Panc1 (cell line): ENCODE results near the gene LY6G6F. TPM values are rescaled to one million over a fixed set of nuclear protein-coding genes. Genes with fewer than 3 reads are reported as not detected.

Experiments used
- ATAC-seq: fragments of 200-7000 bp; cut with Tn5 transposase; 2 replicates; pipeline ENCODE4 v1.9.1; 2020; ENCODE audit warnings: mild to moderate bottlenecking, moderate library complexity
- BruUV-seq: library from RNA; stranded (reverse); fragments of 400-500 nt; replicated peaks from 2 replicates; lab custom pipeline; 2021; lab: Mats Ljungman, UMichigan
- CTCF ChIA-PET: fragments of 300-600 bp; sonication (Branson Sonifier 250); formaldehyde crosslinking; loops from one replicate; lab custom pipeline; 2022; ENCODE audit warnings: antibody characterized with exemption; lab: Charles Lee
- POLR2A ChIA-PET: fragments of 300-600 bp; sonication (Branson Sonifier 250); formaldehyde crosslinking; loops from one replicate; lab custom pipeline; 2022; ENCODE audit warnings: antibody characterized with exemption; lab: Charles Lee
- DNase-seq: peaks from one replicate; pipeline ENCODE4 v3.0.0-alpha.2; 2010; ENCODE audit warnings: low read depth, low spot score
- H3K27ac ChIP-seq: 2 replicates; pipeline ENCODE4 v1.5.1; 2011; ENCODE audit warnings: mild to moderate bottlenecking, low read length, inconsistent platforms
- H3K27me3 ChIP-seq: fragments of 200-500 bp; sonication (Bioruptor generic); 2 replicates; pipeline ENCODE4 v1.6.0; 2014; ENCODE audit warnings: low read length, inconsistent platforms; ENCODE audit not compliant: control insufficient read depth, insufficient read depth
- H3K36me3 ChIP-seq: fragments of 200-500 bp; sonication (Bioruptor generic); 2 replicates; pipeline ENCODE4 v1.5.1; 2014; ENCODE audit warnings: inconsistent platforms, mild to moderate bottlenecking, low read length, moderate library complexity; ENCODE audit not compliant: control insufficient read depth, insufficient read depth
- H3K4me1 ChIP-seq: 2 replicates; pipeline ENCODE4 v1.5.1; 2011; ENCODE audit warnings: inconsistent platforms, mild to moderate bottlenecking, low read length, moderate library complexity; ENCODE audit not compliant: control insufficient read depth, insufficient read depth
- H3K4me3 ChIP-seq, 2 experiments: 2 replicates each; pipeline ENCODE4 v1.5.1; 2011 to 2012; ENCODE audit warnings: low read depth in 2 of 2, low read length in 2 of 2, mild to moderate bottlenecking in 2 of 2, inconsistent platforms in 1 of 2, moderate library complexity in 1 of 2
- H3K9me3 ChIP-seq: fragments of 200-500 bp; sonication (Bioruptor generic); 2 replicates; pipeline ENCODE4 v1.5.1; 2014; ENCODE audit warnings: low read depth, mild to moderate bottlenecking, inconsistent platforms, low read length, moderate library complexity; ENCODE audit not compliant: control insufficient read depth, insufficient read depth
- CTCF ChIP-seq: fragments of 450-650 bp; IDR thresholded peaks from 2 replicates; pipeline ENCODE4 v1.5.1; 2017; ENCODE audit warnings: mild to moderate bottlenecking
- POLR2AphosphoS5 ChIP-seq: IDR thresholded peaks from 2 replicates; pipeline ENCODE4 v1.6.1; 2012; ENCODE audit warnings: mild to moderate bottlenecking, low read depth, low read length, moderate library complexity
- REST ChIP-seq, 2 experiments: IDR thresholded peaks; 2 replicates each; pipeline ENCODE4 v1.6.1; 2011 to 2012; ENCODE audit warnings: low read depth in 2 of 2, control low read depth in 1 of 2, low read length in 1 of 2, mild to moderate bottlenecking in 1 of 2, moderate library complexity in 1 of 2; ENCODE audit not compliant: insufficient read depth in 1 of 2
- SIN3A ChIP-seq: IDR thresholded peaks from 2 replicates; pipeline ENCODE4 v1.6.1; 2012; ENCODE audit warnings: low read depth, mild to moderate bottlenecking, low read length, moderate library complexity, borderline replicate concordance; ENCODE audit not compliant: insufficient read depth
- TCF7L2 ChIP-seq: IDR thresholded peaks from 2 replicates; pipeline ENCODE4 v1.6.1; 2011; ENCODE audit warnings: mild to moderate bottlenecking, low read depth, low read length, inconsistent platforms
- in situ Hi-C: cut with HindIII; loops from 2 replicates; pipeline ENCODE4 v1.10.0; 2016; ENCODE audit warnings: low sequenced_read_pairs, low pct_unique_long_range_greater_than_20kb
- intact Hi-C: fragments of 100-400 bp; cut with micrococcal nuclease; formaldehyde crosslinking; loops from one replicate; pipeline ENCODE4 v1.10.0; 2022; ENCODE audit not compliant: unreplicated experiment
- total RNA-seq: library from RNA; stranded (reverse); gene quantifications from one replicate; pipeline ENCODE4 v1.2.1, GENCODE V29; 2021; ENCODE audit not compliant: unreplicated experiment

LY6G6F gene
- total RNA-seq, 1 experiment from 2014 or later: not detected

- TF ChIP-seq SIN3A: no peak
Observed at GRCh38 chr6:31723980-31724691, 17.5 kb downstream of the LY6G6F start (continued).

GRCh38 chr6:31725502-31726350, 19.1 kb downstream of the LY6G6F start:
- no TSS peak for BruUV-seq
- no peak for ATAC-seq
- ChIA-PET POLR2A (interaction anchor here (0.7 kb wide), 1 partner anchor 113 kb away, joined by 3 read pairs; no protein-coding TSS in a partner anchor), CTCF (no interaction called here)
- TF ChIP-seq SIN3A: no peak
- no peak for TF ChIP-seq REST (IDR thresholded peaks at IDR 0.05; ENCODE audit: insufficient read depth in 1 of 2, low read depth in 2 of 2, low read length in 1 of 2)
- TF ChIP-seq POLR2AphosphoS5: no peak
- no peak for TF ChIP-seq TCF7L2
- no peak for TF ChIP-seq CTCF
- H3K4me3 ChIP-seq: no peak overlapping the region
- in situ Hi-C loops (no loop called here), intact Hi-C loops (no loop called here)
- H3K4me1 ChIP-seq: peaks cover 8% of the 10 kb centered on the region
- DNase-seq: no peak
- H3K36me3 ChIP-seq: peaks cover 4% of the 10 kb centered on the region
- H3K27ac ChIP-seq: no peak overlapping the region
- H3K27me3 ChIP-seq: no peaks in the 10 kb centered on the region
- no peaks in the 10 kb centered on the region for H3K9me3 ChIP-seq

- in situ Hi-C loops: no loop called here
- Histone ChIP-seq H3K27ac (no peak overlapping the region), H3K36me3 (peaks cover 9% of the 10 kb centered on the region), H3K27me3 (no peaks in the 10 kb centered on the region), H3K9me3 (no peaks in the 10 kb centered on the region), H3K4me1 (peaks cover 22% of the 10 kb centered on the region), H3K4me3 (no peak overlapping the region)
- DNase-seq (no peak), ATAC-seq (no peak)
- ChIA-PET CTCF (no interaction called here), POLR2A (interaction anchor here (1.0 kb wide), 1 partner anchor 96 kb away, joined by 4 read pairs; no protein-coding TSS in a partner anchor)
- no TSS peak for BruUV-seq
- intact Hi-C loops: no loop called here
- no peak for TF ChIP-seq CTCF
- no peak for TF ChIP-seq REST (IDR thresholded peaks at IDR 0.05; ENCODE audit: insufficient read depth in 1 of 2, low read depth in 2 of 2, low read length in 1 of 2)
- no peak for TF ChIP-seq TCF7L2
- TF ChIP-seq POLR2AphosphoS5: no peak
- TF ChIP-seq SIN3A: no peak
Observed at GRCh38 chr6:31727034-31727716, 20.5 kb downstream of the LY6G6F start.
